Measurements from ENCODE around the gene UACA.
"Not testable (repeated sequence)": the region's sequence is repeated elsewhere in the genome, so short reads cannot be mapped to it uniquely, and the experiment has no call there.

UACA gene

DNA sequence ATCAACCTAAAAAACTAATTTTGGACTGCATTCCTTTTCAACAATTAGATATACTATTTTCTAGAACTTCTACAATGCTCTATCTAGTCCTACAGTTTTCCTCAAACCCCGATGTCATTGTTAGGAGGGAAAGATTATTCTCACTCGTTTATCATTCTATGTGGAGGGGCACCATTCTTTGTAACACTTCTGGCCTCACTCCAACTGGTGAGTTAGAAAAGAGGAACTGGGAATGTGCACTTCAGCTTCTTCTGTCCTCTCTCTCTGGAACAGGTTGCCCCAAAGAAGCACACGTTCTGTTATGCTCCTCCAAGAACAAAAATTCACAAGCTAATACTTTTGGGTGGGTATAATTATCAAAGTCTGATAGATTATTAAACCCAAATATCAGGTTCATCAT is 137.9 kb downstream of the UACA start:
- no peak for DNase-seq (ENCODE audit: low read depth in 2 of 2)

DNA sequence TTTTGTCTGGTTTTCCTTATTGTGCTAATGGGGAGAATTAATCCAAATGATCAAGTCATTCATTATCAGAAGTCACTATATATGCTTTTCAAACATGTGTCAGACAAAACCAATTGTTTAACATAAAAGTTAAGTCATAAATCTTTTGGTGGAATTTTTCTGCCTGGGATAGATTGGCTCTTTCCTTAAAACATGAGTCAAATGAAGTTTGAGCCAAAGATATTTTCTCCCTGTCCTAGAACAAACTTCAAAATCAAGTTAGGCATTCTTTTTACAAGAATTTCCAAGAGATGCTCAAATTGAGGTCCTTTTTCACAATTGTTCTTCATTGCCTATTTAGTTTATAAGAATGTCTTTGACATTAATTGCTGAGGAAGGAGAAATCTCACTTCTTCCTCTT is 138.3 kb downstream of the UACA start:
- DNase-seq (ENCODE audit: low read depth in 2 of 2) = no peak

DNA sequence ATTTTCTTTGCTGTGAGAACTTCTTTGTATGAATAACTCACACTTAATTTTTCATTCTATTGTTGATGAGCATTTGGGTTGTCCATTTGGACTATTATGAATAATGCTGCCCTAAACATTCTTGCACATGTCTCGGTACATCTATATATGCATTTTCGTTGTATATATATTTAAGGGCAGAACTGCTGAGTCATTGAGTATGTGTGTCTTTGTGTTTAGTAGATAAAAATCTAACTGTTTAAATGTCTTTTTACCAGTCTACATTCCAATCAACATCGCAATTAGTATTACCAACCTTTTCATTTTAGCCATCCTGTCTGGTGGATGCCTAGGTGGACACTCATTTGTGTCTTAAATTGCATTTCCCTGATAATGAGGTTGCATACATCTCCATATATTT is 144.4 kb downstream of the UACA start:
- no peak for DNase-seq (ENCODE audit: low read depth in 2 of 2)

DNA sequence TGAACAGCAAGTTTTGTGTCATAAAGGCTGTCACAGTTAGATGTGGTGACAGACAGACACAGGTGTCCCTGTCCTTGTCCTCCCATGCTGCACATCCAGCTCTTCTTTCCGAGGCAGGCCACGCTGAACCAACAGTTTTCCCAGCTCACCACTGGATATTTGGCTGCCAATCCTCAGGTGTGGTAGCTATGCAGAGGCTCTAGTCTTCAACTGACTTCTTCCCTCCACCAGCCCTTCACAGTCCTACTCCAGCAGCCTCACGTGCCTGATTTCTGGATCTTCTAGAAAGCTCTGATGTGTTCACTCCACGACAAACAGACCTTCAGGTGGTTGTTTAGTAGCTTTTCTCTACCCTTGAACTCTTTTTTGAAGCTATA is 145.5 kb downstream of the UACA start:
- no peak for DNase-seq (ENCODE audit: low read depth in 2 of 2)

DNA sequence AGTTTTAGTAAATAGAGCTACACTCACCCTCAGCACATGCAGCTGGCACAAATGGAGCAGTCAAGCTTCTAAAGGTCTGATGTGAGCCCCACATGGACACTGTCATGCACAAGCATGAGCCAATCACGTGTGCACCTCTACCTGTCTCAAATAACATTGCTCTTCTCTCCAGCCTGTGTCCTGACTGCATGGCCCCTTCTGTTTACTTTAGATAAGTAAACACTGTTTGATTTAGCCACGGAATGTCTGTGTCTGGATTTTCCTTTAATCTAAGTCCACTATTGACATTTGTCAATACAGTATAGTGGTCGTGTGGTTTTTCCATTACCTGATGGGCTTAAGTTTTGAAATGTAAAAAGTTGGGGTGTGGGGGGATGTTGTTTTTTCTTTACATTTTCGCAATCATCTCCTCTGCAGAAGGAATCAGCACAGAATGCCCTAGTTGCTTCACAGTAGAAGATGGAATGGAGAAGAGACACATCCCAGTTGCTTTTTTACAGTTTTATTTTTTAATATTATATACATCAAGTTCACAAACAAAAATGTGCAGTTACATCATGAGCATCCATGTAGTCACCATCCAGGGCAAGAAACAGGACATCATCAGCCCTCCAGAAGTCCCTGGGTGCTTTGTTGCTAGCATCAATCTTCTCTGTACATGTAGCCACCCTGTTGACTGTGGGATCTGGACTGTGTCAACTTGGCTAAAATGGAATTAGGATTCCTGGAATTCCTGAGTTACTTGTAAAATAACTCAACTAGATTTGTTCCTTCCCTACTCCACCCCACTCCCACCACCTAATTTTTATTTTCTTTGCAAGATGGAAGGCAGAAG is 146.1 kb downstream of the UACA start:
- DNase-seq (ENCODE audit: low read depth in 2 of 2) = no peak

DNA sequence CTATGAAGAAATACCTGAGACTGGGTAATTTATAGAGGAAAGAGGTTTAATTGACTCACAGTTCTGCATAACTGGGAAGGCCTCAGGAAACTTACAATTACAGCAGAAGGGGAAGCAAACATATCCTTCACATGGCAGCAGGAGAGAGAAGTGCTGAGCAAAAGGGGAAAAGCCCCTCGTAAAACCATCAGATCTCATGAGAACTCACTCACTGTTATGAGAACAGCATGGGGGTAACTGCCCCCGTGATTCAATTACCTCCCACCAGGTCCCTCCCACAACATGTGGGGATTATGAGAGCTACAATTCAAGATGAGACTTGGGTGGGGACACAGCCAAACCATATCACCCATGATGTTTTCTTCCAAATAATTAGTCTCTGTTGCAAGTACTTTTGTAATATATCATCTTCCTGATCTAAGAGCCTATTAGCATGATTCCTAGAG is 147.0 kb downstream of the UACA start:
- DNase-seq (ENCODE audit: low read depth in 2 of 2) = not testable (repeated sequence)

DNA sequence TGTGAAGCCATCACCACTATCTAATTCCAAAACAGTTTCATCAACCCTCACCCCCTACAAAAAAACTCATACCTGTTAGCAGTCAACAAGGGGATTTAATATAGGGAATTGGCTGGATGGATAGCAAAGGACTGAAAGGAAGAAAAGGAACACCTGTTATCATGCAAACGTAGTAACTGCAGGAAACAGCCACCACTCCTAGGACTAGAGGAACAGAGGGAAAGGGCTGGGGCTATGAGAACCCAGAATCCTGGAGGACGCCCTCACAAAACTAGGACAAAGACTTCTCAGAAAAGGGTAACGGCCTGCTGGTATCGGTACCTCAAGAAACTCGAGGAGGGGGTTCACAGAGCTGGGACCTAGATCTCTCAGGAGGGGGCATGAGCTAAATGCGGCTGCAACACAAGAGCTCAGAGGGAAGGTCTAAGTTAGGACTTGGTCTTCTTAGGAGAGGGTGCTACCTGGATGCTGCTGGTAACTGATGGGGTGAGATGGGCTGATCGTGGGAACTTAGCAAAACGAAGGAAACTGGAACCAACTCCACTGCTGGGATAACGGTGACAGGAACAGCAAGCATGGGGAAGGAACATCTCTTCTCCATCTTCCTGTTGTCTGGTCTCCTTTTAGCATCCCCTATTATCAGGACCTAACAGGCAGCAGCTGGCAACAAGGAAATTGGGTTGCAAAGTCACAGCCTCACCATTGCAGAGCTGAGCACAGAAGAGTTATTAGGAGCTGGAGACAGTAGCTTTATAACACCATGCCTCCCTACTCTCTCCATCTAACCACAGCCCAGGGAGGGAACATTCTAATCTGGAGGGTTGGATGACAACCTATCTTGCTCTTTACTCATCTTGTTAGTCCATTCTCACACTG is 147.7 kb downstream of the UACA start:
- DNase-seq (ENCODE audit: low read depth in 2 of 2) = no peak

DNA sequence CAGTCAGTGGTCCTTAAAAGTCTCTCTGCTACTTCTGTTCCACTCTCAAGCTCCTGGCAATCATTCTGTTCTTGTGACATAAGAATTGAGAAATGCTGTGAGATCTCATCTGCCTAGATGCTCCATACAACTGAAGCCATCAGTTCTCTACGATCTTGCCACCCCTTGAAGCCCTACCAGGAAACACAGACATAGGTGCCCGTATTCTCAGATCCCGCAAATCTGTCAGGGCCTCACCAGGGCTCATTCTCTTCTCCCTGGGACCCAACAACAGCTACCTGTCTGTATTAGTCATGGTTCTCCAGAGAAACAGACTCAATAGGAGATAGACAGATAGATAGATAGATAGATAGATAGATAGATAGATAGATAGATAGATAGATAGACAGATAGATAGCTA is 149.1 kb downstream of the UACA start:
- DNase-seq (ENCODE audit: low read depth in 2 of 2) = no peak

DNA sequence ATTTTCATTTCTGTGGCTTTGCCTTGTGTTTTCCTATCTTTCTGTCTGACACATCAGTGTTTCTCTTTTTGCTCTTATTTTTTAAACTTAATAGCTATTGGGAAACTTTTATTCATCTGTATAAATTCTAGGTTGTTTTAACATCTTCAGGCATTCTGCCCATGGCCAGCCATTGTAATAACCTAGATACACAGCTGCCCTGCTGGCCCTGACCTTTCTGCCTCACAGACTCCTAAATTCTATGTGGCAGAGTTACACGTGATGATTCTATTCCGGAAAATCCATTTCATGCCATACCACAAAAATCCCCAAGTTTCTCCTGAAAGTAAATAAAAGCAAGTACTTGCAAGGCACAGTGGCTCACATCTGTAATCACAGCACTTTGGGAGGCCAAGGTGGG is 150.1 kb downstream of the UACA start:
- no peak for DNase-seq (ENCODE audit: low read depth in 2 of 2)

DNA sequence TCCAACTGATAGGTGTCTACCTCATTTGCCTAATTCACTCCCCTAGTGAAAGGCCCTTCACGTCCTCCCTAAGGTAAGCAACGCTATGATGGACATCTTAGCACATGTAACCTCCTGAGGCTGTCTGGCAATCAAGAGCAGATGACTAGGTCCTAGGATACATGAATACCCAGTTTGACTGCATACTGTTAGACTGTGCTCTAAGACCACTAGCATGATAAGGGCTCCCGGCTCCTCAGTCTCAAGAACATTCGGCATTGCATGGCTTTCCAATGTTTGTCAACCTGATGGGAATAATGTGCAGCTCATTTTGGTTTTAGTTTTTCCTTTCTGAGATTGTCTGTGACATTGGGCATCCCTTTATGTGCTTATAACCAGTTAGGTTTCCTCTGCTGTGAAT is 152.1 kb downstream of the UACA start:
- no peak for DNase-seq (ENCODE audit: low read depth in 2 of 2)

DNA sequence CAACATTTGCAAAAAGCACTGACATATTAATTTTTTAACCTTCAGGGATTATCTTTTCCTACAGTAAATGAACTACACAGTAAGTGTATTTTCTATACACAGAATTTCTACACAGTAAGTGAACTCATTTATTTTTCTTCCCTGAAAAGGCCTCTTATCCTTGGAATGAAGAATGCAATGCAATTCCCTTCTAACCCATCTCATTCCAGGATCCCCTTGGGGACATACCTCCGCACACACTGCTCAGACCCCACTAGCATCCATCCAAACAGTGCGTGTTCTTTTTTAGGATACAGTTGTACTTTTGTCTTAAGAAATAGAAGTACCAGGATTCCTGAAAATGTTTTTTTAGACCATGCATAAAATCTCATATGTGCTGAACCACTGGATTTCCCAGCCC is 152.8 kb downstream of the UACA start:
- no peak for DNase-seq (ENCODE audit: low read depth in 2 of 2)

DNA sequence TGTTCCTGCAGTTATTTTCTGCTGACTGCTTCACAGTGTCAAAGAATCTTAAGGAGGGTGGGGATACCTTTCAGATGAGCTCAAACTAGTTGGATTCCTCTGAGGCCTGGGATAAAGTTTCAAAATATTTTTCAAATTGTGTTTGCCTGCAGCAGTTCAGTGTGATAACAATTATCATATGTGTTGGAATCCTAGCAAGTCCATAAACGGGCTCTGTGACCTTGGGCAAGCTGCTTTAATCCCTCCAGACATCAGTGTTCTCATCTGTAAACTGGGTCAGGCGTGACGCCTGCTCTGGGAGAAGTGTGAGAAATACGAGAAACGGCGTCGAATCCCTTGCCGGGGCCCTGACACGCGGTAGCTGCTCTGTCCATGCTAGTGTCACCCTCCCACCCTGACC is 153.5 kb downstream of the UACA start:
- no peak for DNase-seq (ENCODE audit: low read depth in 2 of 2)

DNA sequence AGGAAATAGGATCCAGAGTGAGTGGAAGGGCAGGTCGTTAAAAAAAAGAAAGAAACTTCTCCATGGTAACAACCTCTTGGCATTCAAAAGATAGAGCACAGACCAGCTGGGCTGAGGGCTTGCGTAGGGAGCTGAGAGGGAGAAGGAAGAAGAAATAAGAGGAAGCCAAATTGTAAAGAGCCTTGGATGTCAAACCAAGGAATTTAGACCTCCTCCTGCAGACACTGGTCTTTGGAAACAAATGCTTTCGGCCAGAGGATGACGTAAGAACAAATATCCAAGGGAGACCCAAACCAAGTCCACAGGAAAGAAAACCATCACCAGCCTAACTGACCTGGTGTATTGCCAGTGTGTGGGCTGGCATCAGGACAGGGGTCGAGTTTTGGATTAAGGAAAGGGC is 155.2 kb downstream of the UACA start:
- DNase-seq (ENCODE audit: low read depth in 2 of 2) = no peak

DNA sequence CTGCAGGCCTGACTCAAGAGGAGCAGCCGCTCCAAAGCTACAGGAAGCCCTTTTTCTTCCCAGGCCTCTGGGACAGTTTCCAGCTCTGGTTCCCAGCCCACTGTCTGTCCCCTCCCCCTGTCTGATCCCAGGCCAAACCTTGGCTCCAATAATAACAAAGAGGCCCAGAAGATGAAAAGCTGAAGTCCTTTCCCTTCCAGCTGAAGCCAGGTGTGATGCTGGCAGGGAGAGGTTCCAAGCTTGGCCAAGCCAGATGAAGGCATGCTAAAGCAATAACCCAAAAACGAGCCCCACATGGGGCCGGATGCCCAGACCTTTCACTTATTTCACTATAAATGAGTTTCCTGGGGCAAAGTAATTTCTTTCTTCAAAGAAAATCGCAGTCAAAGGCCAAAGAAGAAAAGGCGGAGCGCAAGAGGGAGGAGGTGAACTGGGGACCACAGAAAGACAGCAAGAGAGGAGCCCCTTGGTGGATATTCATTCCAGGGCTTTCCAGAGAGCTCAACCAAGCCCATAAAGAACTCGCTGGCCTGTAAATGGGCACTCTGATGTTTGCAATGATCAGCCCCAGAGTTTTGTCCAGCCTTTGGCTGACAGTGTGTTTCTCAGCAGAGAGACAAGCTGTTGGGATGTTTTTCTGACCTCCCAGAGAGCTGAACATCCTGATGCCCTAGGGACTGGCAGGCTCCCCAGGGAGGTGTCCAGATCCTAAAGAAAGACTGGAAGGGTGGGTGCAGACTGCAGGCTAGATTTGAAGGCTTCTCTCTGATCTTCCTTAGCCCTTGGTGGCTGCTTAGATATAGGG is 157.6 kb downstream of the UACA start:
- DNase-seq (ENCODE audit: low read depth in 2 of 2) = no peak

DNA sequence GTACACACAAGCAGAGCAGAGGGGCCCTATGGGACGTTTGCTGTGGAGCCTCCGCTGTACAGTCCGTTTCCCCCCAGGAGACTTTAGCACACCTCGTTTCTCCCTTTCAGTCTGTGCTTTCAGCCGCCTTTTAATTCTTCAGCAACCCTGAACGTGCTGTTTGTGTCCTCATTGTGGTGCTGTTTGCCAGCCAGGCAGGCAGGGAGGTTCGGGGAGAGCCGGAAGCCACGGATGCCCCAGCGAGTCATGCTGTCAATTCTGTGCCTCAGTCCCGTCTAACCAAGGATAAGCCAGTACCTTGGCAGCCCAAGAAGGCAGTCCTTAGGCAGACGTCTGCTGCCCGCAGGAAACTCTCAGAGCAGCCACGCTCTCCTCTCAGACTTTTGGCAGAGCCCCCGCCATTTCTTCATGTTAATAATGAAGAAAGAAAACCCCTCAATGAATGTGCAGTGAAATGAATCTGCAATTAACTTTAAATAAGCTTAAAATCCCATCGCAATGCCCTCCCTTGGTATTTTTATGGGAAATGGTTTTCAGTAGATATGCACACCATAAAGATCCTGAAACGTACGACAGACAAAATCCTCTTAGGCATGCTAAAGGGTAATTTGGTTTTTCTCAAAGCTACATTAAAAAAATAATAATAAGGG is 158.6 kb downstream of the UACA start:
- no peak for DNase-seq (ENCODE audit: low read depth in 2 of 2)
